ENCODE results near the gene LZTS2.

LZTS2 gene

DNA sequence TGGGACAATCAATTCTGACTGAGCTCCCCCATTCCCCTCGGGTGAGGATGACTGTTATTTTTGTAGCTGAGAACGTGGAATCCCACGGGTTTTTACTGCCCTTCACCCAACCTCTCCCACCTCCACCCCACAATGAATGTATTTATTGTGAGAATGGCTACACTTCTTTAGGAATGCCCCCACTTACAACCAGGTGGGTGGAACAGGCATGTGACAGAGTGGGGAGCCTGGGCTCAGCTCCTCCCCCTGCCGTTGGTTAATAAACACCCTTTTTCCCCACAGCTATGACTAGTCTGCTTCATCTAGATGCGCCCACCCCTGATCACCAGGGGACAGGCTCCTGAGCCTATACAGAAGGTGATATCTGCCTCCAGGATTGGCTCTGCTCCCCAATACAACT, 14.3 kb upstream of the LZTS2 start:
- no peak overlapping the region for H3K27ac ChIP-seq (replicated peaks)
- no peaks in the 10 kb centered on the region for H3K27me3 ChIP-seq (ENCODE audit: insufficient read depth, poor library complexity, severe bottlenecking)
- no peak for DNase-seq (ENCODE audit: low read depth in 1 of 2, low spot score in 1 of 2)
- TF ChIP-seq SPI1 (IDR thresholded peaks at IDR 0.05; ENCODE audit: borderline replicate concordance, low read depth) (no peak), GABPA (IDR thresholded peaks at IDR 0.05; ENCODE audit: low read depth) (no peak), POLR2AphosphoS5 (IDR thresholded peaks at IDR 0.05; ENCODE audit: low read depth) (no peak)
- TF ChIP-seq, protein P1, sequence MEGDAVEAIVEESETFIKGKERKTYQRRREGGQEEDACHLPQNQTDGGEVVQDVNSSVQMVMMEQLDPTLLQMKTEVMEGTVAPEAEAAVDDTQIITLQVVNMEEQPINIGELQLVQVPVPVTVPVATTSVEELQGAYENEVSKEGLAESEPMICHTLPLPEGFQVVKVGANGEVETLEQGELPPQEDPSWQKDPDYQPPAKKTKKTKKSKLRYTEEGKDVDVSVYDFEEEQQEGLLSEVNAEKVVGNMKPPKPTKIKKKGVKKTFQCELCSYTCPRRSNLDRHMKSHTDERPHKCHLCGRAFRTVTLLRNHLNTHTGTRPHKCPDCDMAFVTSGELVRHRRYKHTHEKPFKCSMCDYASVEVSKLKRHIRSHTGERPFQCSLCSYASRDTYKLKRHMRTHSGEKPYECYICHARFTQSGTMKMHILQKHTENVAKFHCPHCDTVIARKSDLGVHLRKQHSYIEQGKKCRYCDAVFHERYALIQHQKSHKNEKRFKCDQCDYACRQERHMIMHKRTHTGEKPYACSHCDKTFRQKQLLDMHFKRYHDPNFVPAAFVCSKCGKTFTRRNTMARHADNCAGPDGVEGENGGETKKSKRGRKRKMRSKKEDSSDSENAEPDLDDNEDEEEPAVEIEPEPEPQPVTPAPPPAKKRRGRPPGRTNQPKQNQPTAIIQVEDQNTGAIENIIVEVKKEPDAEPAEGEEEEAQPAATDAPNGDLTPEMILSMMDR (IDR thresholded peaks at IDR 0.05; ENCODE audit: insufficient read depth, low read length), result no peak
- TF ChIP-seq, protein P2, sequence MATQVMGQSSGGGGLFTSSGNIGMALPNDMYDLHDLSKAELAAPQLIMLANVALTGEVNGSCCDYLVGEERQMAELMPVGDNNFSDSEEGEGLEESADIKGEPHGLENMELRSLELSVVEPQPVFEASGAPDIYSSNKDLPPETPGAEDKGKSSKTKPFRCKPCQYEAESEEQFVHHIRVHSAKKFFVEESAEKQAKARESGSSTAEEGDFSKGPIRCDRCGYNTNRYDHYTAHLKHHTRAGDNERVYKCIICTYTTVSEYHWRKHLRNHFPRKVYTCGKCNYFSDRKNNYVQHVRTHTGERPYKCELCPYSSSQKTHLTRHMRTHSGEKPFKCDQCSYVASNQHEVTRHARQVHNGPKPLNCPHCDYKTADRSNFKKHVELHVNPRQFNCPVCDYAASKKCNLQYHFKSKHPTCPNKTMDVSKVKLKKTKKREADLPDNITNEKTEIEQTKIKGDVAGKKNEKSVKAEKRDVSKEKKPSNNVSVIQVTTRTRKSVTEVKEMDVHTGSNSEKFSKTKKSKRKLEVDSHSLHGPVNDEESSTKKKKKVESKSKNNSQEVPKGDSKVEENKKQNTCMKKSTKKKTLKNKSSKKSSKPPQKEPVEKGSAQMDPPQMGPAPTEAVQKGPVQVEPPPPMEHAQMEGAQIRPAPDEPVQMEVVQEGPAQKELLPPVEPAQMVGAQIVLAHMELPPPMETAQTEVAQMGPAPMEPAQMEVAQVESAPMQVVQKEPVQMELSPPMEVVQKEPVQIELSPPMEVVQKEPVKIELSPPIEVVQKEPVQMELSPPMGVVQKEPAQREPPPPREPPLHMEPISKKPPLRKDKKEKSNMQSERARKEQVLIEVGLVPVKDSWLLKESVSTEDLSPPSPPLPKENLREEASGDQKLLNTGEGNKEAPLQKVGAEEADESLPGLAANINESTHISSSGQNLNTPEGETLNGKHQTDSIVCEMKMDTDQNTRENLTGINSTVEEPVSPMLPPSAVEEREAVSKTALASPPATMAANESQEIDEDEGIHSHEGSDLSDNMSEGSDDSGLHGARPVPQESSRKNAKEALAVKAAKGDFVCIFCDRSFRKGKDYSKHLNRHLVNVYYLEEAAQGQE (IDR thresholded peaks at IDR 0.05; ENCODE audit: insufficient replicate concordance, low read depth), result no peak
- no peak overlapping the region for H3K4me3 ChIP-seq (replicated peaks; ENCODE audit: insufficient read depth, low read length)

DNA sequence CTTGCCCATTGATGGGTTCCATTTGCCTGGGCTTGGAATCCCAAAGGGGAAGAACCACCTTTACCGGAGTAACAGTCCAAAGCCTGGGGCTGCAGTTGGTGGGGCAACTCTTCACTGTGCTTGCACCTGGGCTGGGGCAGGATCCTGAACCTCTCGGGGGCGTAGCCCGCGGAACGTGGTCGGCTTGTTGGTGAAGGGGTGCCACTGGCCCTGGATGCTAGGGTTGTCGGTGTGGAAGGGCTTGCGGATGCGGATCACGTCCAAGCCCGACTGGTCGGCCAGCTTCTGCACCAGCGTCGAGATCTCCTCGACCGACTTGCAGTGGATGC, 13.0 kb upstream of the LZTS2 start:
- no peak for DNase-seq (ENCODE audit: low read depth in 1 of 2, low spot score in 1 of 2)
- Histone ChIP-seq H3K4me3 (replicated peaks; ENCODE audit: insufficient read depth, low read length) (peak overlapping the region; percentile 97), H3K27ac (replicated peaks) (peak overlapping the region; percentile 81), H3K27me3 (ENCODE audit: insufficient read depth, poor library complexity, severe bottlenecking) (no peaks in the 10 kb centered on the region)
- no peak for TF ChIP-seq GABPA (IDR thresholded peaks at IDR 0.05; ENCODE audit: low read depth)
- TF ChIP-seq, protein P1 (IDR thresholded peaks at IDR 0.05; ENCODE audit: insufficient read depth, low read length), result no peak
- TF ChIP-seq, protein P2 (IDR thresholded peaks at IDR 0.05; ENCODE audit: insufficient replicate concordance, low read depth), result no peak

DNA sequence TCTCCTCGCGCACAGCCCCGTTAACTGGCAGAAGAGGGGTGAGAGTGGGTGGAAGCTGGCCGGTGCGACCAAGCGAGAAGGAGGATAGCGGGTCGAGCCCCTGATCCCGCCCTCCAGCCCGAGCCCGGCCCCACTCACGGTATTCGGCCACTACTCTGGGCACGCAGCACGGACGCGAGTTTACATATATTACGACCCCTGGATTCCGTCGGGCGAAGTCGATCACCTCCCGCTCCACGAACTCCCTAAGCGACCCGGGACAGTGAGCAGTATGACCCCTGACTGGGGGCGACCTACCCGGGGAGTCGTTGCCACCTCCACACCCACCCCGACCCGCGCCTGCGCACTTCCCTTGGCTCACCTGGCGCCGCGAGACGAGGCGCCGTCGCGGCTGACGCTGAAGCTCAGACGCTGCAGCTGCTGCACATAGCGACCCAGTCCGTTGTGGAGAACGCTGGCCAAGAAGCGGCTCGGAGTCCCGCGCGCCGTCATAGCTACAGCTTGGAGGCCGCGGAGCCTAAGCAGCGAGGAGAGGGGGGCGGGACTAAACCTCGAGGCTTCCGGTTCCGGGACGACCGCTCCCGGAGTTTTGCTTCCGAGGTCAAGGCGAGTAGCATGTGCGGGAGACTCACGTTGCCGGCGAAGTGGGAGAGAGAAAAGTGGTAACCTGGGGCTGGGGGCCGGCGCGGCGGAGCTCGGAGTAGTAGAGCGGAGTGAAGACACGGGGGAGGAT, 12.5 kb upstream of the LZTS2 start, which contains the start of the genes MRPL43 and TWNK:
Gene MRPL43 (minus strand): TSS at position 546 of the 733 bp plus-strand sequence. CDS start 54 bp downstream, at position 492.
Gene TWNK (plus strand): TSS at position 592 of the 733 bp plus-strand sequence. CDS start 668 bp downstream, outside the sequence.
- no peaks in the 10 kb centered on the region for H3K27me3 ChIP-seq (ENCODE audit: insufficient read depth, poor library complexity, severe bottlenecking)

More for the DNA sequence above, 12.5 kb upstream of the LZTS2 start, which contains the start of the genes MRPL43 and TWNK:
- H3K4me3 ChIP-seq (replicated peaks; ENCODE audit: insufficient read depth, low read length), result peak within 1 kb of the TSS; percentile 97
- peak within 1 kb of the TSS; percentile 81 for H3K27ac ChIP-seq (replicated peaks)
- TF ChIP-seq POLR2AphosphoS5 (IDR thresholded peaks at IDR 0.05; ENCODE audit: low read depth) (peak; percentile 83), GABPA (IDR thresholded peaks at IDR 0.05; ENCODE audit: low read depth) (peak; percentile 99), SPI1 (IDR thresholded peaks at IDR 0.05; ENCODE audit: borderline replicate concordance, low read depth) (no peak)
- TF ChIP-seq, protein P1 (IDR thresholded peaks at IDR 0.05; ENCODE audit: insufficient read depth, low read length), result no peak
- TF ChIP-seq, protein P2 (IDR thresholded peaks at IDR 0.05; ENCODE audit: insufficient replicate concordance, low read depth), result no peak
- DNase-seq (ENCODE audit: low read depth in 1 of 2, low spot score in 1 of 2), result peak; percentile 83 to 85
